HepG2 (cell line): Measurements from ENCODE around the gene ABCG8. TPM values are rescaled to one million over a fixed set of nuclear protein-coding genes. Genes with fewer than 3 reads are reported as not detected.

Source experiments
- BRD4 ChIP-seq: sonication (generic); formaldehyde crosslinking; IDR thresholded peaks from 2 replicates; pipeline ENCODE4 v1.4.0; 2020; ENCODE audit warnings: missing genetic modification reagents
- ESRRA ChIP-seq: sonication (generic); formaldehyde crosslinking; IDR thresholded peaks from 2 replicates; pipeline ENCODE4 v1.5.1; 2020; ENCODE audit warnings: mild to moderate bottlenecking, low read depth, missing genetic modification reagents
- HDAC1 ChIP-seq: sonication (generic); formaldehyde crosslinking; IDR thresholded peaks from 2 replicates; pipeline ENCODE4 v1.5.1; 2020; ENCODE audit warnings: mild to moderate bottlenecking, missing genetic modification reagents
- HNF4A ChIP-seq: sonication (generic); formaldehyde crosslinking; IDR thresholded peaks from 2 replicates; pipeline ENCODE4 v1.4.0; 2020; ENCODE audit warnings: missing genetic modification reagents
- KAT2B ChIP-seq: fragments of 150-350 bp; IDR thresholded peaks from 2 replicates; pipeline ENCODE4 v1.6.1; 2014; ENCODE audit warnings: low read depth, low read length, borderline replicate concordance
- KDM5A ChIP-seq: fragments of 200-600 bp; sonication (generic); IDR thresholded peaks from 2 replicates; pipeline ENCODE4 v1.7.0; 2018; ENCODE audit warnings: antibody characterized with exemption, mild to moderate bottlenecking, low read length, borderline replicate concordance
- NKX3-1 ChIP-seq: sonication (generic); formaldehyde crosslinking; IDR thresholded peaks from 2 replicates; pipeline ENCODE4 v1.5.0; 2020; ENCODE audit warnings: missing genetic modification reagents
- PCBP1 ChIP-seq: fragments of 200-400 bp; formaldehyde crosslinking; IDR thresholded peaks from 2 replicates; pipeline ENCODE4 v1.6.1; 2017; ENCODE audit warnings: mild to moderate bottlenecking, low read depth, low read length, borderline replicate concordance
- PHF8 ChIP-seq: sonication (generic); formaldehyde crosslinking; IDR thresholded peaks from 2 replicates; pipeline ENCODE4 v1.5.0; 2020; ENCODE audit warnings: missing genetic modification reagents
- PPARG ChIP-seq: conservative IDR thresholded peaks from 2 replicates; pipeline ENCODE4 v1.6.1; 2016; ENCODE audit warnings: missing biosample characterization, missing genetic modification reagents
- TCF12 ChIP-seq, 2 experiments: fragments of 450-650 bp in 1 of 2; sonication (generic) in 1 of 2; formaldehyde crosslinking in 1 of 2; IDR thresholded peaks; 2 replicates each; pipeline versions ENCODE4 v1.6.1 to v1.8.0; 2017 to 2022; ENCODE audit warnings: antibody characterized with exemption in 1 of 2, mild to moderate bottlenecking in 1 of 2, missing genetic modification reagents in 1 of 2, moderate library complexity in 1 of 2
- TOPORS ChIP-seq: sonication (generic); formaldehyde crosslinking; IDR thresholded peaks from 2 replicates; pipeline ENCODE4 v1.8.0; 2023; ENCODE audit warnings: mild to moderate bottlenecking, missing genetic modification reagents
- ZBTB7B ChIP-seq: sonication (generic); formaldehyde crosslinking; IDR thresholded peaks from 2 replicates; pipeline ENCODE4 v1.4.0; 2020; ENCODE audit warnings: missing genetic modification reagents
- ZNF121 ChIP-seq: sonication (generic); formaldehyde crosslinking; IDR thresholded peaks from 2 replicates; pipeline ENCODE4 v1.5.0; 2020; ENCODE audit warnings: mild to moderate bottlenecking, missing genetic modification reagents
- ZNF136 ChIP-seq: sonication (generic); formaldehyde crosslinking; IDR thresholded peaks from 2 replicates; pipeline ENCODE4 v1.8.1; 2022; ENCODE audit warnings: low read depth, mild to moderate bottlenecking, moderate library complexity, missing genetic modification reagents
- ZNF333 ChIP-seq: sonication (generic); formaldehyde crosslinking; IDR thresholded peaks from 2 replicates; pipeline ENCODE4 v1.4.0; 2020; ENCODE audit warnings: mild to moderate bottlenecking, missing genetic modification reagents, borderline replicate concordance
- ZNF432 ChIP-seq: sonication (generic); formaldehyde crosslinking; IDR thresholded peaks from 2 replicates; pipeline ENCODE4 v1.5.0; 2020; ENCODE audit warnings: missing genetic modification reagents, mild to moderate bottlenecking, borderline replicate concordance
- ZNF547 ChIP-seq: sonication (generic); formaldehyde crosslinking; IDR thresholded peaks from 2 replicates; pipeline ENCODE4 v1.5.1; 2020; ENCODE audit warnings: mild to moderate bottlenecking, missing genetic modification reagents
- ZNF709 ChIP-seq: sonication (generic); formaldehyde crosslinking; IDR thresholded peaks from 2 replicates; pipeline ENCODE4 v1.5.0; 2020; ENCODE audit warnings: mild to moderate bottlenecking, missing genetic modification reagents
- ZNF782 ChIP-seq: sonication (generic); formaldehyde crosslinking; IDR thresholded peaks from 2 replicates; pipeline ENCODE4 v1.4.0; 2020; ENCODE audit warnings: missing genetic modification reagents, mild to moderate bottlenecking, borderline replicate concordance
- ZSCAN22 ChIP-seq: sonication (generic); formaldehyde crosslinking; IDR thresholded peaks from 2 replicates; pipeline ENCODE4 v1.4.0; 2020; ENCODE audit warnings: mild to moderate bottlenecking, missing genetic modification reagents
- polyA plus RNA-seq, 8 experiments: library from polyadenylated mRNA; depleted of rRNA in 3 of 8; stranded (reverse) in 7 of 8; unstranded in 1 of 8; fragments of >200 nt; fragmentation: Illumina TruSeq in 4 of 8; extraction: Trizol in 4 of 8; gene quantifications; 2 replicates each; pipeline versions ENCODE4 v1.2.1 to v1.2.3, GENCODE V29; 2011 to 2016; ENCODE audit warnings: low read depth in 4 of 8, missing spikeins in 1 of 8, mixed read lengths in 1 of 8; ENCODE audit not compliant: insufficient read depth in 1 of 8
- total RNA-seq, 5 experiments: library from RNA; depleted of rRNA; stranded (reverse); fragments of >200 nt; fragmentation: Illumina TruSeq; extraction: Trizol; gene quantifications; 2 replicates each; pipeline ENCODE4 v1.2.3, GENCODE V29; 2016; ENCODE audit warnings: low read depth in 1 of 5
- TF ChIP-seq, protein P1 (sequence below): sonication (generic); formaldehyde crosslinking; IDR thresholded peaks from 2 replicates; pipeline ENCODE4 v1.5.1; 2020; ENCODE audit warnings: mild to moderate bottlenecking, missing genetic modification reagents, borderline replicate concordance
- TF ChIP-seq, protein P2 (sequence below): sonication (generic); IDR thresholded peaks from 2 replicates; pipeline ENCODE4 v1.6.1; 2016; ENCODE audit warnings: low read depth, borderline replicate concordance
- TF ChIP-seq, protein P3 (sequence below): sonication (generic); formaldehyde crosslinking; IDR thresholded peaks from 2 replicates; pipeline ENCODE4 v1.8.0; 2022; ENCODE audit warnings: mild to moderate bottlenecking, missing genetic modification reagents, moderate library complexity
- TF ChIP-seq, protein P4 (sequence below): sonication (generic); formaldehyde crosslinking; IDR thresholded peaks from 2 replicates; pipeline ENCODE4 v1.8.0; 2022; ENCODE audit warnings: mild to moderate bottlenecking, missing genetic modification reagents; ENCODE audit not compliant: insufficient replicate concordance

ABCG8 gene
- total and polyA plus RNA-seq, 2 of the 13 experiments (the other 11 are each of a cell fraction or from before 2014, with no cell fraction given): 8.1 to 8.8 TPM

DNA sequence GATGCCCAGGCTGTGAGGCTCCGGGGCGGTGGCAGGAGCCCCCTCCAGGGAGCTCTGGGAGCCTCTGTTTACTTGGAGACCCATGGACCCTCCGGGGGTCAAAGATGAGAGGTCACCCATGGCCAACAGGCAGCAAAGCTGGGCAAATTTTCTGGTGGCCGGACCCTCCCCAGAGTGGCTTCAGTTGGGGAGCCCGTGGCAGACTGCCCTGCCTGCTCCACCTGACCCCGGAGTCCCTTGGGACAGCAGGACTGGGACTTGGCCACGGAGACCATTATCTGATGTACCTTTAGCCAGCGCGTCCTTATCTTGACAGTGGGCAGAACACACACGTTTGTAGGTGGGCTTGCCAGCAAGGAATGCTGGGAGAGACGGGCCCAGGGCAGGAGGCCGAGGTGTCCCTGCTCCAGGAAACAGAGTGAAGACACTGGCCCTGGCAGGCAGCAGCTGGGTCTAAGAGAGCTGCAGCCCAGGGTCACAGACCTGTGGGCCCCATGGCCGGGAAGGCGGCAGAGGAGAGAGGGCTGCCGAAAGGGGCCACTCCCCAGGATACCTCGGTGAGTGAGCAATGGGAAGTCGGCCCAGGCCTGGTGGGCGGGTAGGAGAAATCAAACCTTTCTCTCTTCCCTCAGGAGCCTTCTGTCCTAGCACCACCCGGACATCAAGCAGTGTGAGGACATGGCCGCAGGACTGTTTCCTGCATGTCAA, at the start of gene ABCG8, which contains the start of gene ABCG5 (continued):
- TF ChIP-seq, protein P1, sequence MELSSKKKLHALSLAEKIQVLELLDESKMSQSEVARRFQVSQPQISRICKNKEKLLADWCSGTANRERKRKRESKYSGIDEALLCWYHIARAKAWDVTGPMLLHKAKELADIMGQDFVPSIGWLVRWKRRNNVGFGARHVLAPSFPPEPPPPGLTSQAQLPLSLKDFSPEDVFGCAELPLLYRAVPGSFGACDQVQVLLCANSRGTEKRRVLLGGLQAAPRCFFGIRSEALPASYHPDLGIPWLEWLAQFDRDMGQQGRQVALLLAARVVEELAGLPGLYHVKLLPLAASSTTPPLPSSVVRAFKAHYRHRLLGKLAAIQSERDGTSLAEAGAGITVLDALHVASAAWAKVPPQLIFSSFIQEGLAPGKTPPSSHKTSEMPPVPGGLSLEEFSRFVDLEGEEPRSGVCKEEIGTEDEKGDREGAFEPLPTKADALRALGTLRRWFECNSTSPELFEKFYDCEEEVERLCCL: peak; percentile 30; the same call in 1 of the 2 replicates
- TF ChIP-seq ZSCAN22 (CRISPR knock-in tag) (peak; percentile 85; the same call in 1 of the 2 replicates), HNF4A (CRISPR knock-in tag) (peak; percentile 72), PCBP1 (0 out of 2 replicates have a peak, but pooled peaks have one; percentile 61), ZBTB7B (peak; percentile 95), TOPORS (CRISPR knock-in tag) (peak; percentile 60; the same call in 1 of the 2 replicates), ZNF709 (CRISPR knock-in tag) (peak; percentile 83), TCF12 (IDR thresholded peaks at IDR 0.05) (no peak), TCF12 (CRISPR knock-in tag; IDR thresholded peaks at IDR 0.05) (no peak), ZNF547 (peak; percentile 59; the same call in 1 of the 2 replicates), ZNF333 (CRISPR knock-in tag) (peak; percentile 52; the same call in 1 of the 2 replicates), KAT2B (no peak), ESRRA (CRISPR knock-in tag) (peak; percentile 61; the same call in 1 of the 2 replicates), KDM5A (peak; percentile 74; the same call in 1 of the 2 replicates), PPARG (CRISPR knock-in tag) (0 out of 2 replicates have a peak, but pooled peaks have one; percentile 36), ZNF121 (CRISPR knock-in tag) (no peak), BRD4 (CRISPR knock-in tag) (0 out of 2 replicates have a peak, but pooled peaks have one; percentile 38), ZNF782 (CRISPR knock-in tag) (no peak; the same call in 1 of the 2 replicates), ZNF136 (CRISPR knock-in tag) (no peak), HDAC1 (CRISPR knock-in tag) (peak; percentile 45; the same call in 1 of the 2 replicates), PHF8 (peak; percentile 84; the same call in 1 of the 2 replicates), NKX3-1 (0 out of 2 replicates have a peak, but pooled peaks have one; percentile 36), ZNF432 (CRISPR knock-in tag) (peak; percentile 70; the same call in 1 of the 2 replicates)
- TF ChIP-seq, protein P2, sequence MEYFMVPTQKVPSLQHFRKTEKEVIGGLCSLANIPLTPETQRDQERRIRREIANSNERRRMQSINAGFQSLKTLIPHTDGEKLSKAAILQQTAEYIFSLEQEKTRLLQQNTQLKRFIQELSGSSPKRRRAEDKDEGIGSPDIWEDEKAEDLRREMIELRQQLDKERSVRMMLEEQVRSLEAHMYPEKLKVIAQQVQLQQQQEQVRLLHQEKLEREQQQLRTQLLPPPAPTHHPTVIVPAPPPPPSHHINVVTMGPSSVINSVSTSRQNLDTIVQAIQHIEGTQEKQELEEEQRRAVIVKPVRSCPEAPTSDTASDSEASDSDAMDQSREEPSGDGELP: peak; percentile 55
- TF ChIP-seq, protein P3, sequence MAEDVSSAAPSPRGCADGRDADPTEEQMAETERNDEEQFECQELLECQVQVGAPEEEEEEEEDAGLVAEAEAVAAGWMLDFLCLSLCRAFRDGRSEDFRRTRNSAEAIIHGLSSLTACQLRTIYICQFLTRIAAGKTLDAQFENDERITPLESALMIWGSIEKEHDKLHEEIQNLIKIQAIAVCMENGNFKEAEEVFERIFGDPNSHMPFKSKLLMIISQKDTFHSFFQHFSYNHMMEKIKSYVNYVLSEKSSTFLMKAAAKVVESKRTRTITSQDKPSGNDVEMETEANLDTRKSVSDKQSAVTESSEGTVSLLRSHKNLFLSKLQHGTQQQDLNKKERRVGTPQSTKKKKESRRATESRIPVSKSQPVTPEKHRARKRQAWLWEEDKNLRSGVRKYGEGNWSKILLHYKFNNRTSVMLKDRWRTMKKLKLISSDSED: peak; percentile 37; the same call in 1 of the 2 replicates
- TF ChIP-seq, protein P4, sequence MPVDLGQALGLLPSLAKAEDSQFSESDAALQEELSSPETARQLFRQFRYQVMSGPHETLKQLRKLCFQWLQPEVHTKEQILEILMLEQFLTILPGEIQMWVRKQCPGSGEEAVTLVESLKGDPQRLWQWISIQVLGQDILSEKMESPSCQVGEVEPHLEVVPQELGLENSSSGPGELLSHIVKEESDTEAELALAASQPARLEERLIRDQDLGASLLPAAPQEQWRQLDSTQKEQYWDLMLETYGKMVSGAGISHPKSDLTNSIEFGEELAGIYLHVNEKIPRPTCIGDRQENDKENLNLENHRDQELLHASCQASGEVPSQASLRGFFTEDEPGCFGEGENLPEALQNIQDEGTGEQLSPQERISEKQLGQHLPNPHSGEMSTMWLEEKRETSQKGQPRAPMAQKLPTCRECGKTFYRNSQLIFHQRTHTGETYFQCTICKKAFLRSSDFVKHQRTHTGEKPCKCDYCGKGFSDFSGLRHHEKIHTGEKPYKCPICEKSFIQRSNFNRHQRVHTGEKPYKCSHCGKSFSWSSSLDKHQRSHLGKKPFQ (CRISPR knock-in tag): peak; percentile 83
